OCI-LY7 (cell line): ENCODE results near the gene CTSZ.

Source experiments
- CTCF ChIP-seq: fragments of 200-600 bp; sonication (generic); conservative IDR thresholded peaks from 2 replicates; pipeline ENCODE4 v1.5.1; 2014; ENCODE audit warnings: mild to moderate bottlenecking, antibody characterized with exemption, low read length, moderate library complexity, mixed read lengths
- EZH2phosphoT487 ChIP-seq: fragments of 200-600 bp; sonication (generic); IDR thresholded peaks from 2 replicates; pipeline ENCODE4 v1.6.1; 2018; ENCODE audit warnings: low read depth, borderline replicate concordance, mild to moderate bottlenecking, mixed run types, antibody characterized with exemption, low read length, moderate library complexity, mixed read lengths

GRCh38 chr20:58991715-58992114 is 15.3 kb downstream of the CTSZ start:
- TF ChIP-seq CTCF = no peak
- no peak for TF ChIP-seq EZH2phosphoT487
